Effector memory CD8-positive, alpha-beta T cell (primary cell): Measurements from ENCODE around the gene GPR137B.
A peak's percentile ranks its signal among the peaks of the same experiment; 100 is the strongest.
"Not testable (repeated sequence)": the region's sequence is repeated elsewhere in the genome, so short reads cannot be mapped to it uniquely, and the experiment has no call there.

Experiments used
- ATAC-seq: fragments of 150-1000 bp; cut with Tn5 transposase; replicated peaks from 2 replicates; pipeline ENCODE4 v1.10.0; 2021; ENCODE audit warnings: mild to moderate bottlenecking, moderate library complexity
- DNase-seq, 3 experiments: peaks; one replicate each; pipeline ENCODE4 v3.0.0; 2021
- H3K27ac Mint-ChIP-seq, 2 donors: one replicate each; pipeline ENCODE4 v1.8.0; 2022; ENCODE audit warnings: mild to moderate bottlenecking in 2 of 2, mixed read lengths in 2 of 2, moderate library complexity in 2 of 2
- H3K27me3 Mint-ChIP-seq, 2 donors: one replicate each; pipeline ENCODE4 v1.8.0; 2022; ENCODE audit warnings: mixed read lengths in 2 of 2
- H3K36me3 Mint-ChIP-seq: one replicate; pipeline ENCODE4 v1.8.0; 2022; ENCODE audit warnings: mild to moderate bottlenecking, moderate library complexity, mixed read lengths; ENCODE audit not compliant: insufficient read depth
- H3K4me1 Mint-ChIP-seq, 2 donors: one replicate each; pipeline ENCODE4 v1.8.0; 2022; ENCODE audit warnings: low read depth in 2 of 2, mixed read lengths in 2 of 2
- H3K4me3 Mint-ChIP-seq, 2 donors: one replicate each; pipeline ENCODE4 v1.8.0; 2022; ENCODE audit warnings: mild to moderate bottlenecking in 2 of 2, mixed read lengths in 2 of 2, moderate library complexity in 2 of 2
- H3K9me3 Mint-ChIP-seq, 2 donors: one replicate each; pipeline ENCODE4 v1.8.0; 2022; ENCODE audit warnings: mixed read lengths in 2 of 2

Gene GPR137B

GRCh38 chr1:236154671-236155398 lies 12.5 kb downstream of the GPR137B start:
- H3K4me3 Mint-ChIP-seq: peak overlapping the region in 1 of 2 donors; percentile 67
- H3K27me3 Mint-ChIP-seq: no peaks in the 10 kb centered on the region
- peaks cover 38 to 50% of the 10 kb centered on the region in 2 donors for H3K4me1 Mint-ChIP-seq
- peaks cover 18% of the 10 kb centered on the region for H3K36me3 Mint-ChIP-seq
- no peak for DNase-seq
- no peaks in the 10 kb centered on the region for H3K9me3 Mint-ChIP-seq
- H3K27ac Mint-ChIP-seq: peak overlapping the region; percentile 87 to 92
- no peak for ATAC-seq

GRCh38 chr1:236155399-236155767 lies 13.0 kb downstream of the GPR137B start:
- no peaks in the 10 kb centered on the region for H3K9me3 Mint-ChIP-seq
- peaks cover 34 to 48% of the 10 kb centered on the region in 2 donors for H3K4me1 Mint-ChIP-seq
- H3K27me3 Mint-ChIP-seq: no peaks in the 10 kb centered on the region
- DNase-seq (no peak), ATAC-seq (no peak)
- peak overlapping the region; percentile 67 to 72 for H3K4me3 Mint-ChIP-seq
- H3K36me3 Mint-ChIP-seq: peaks cover 15% of the 10 kb centered on the region
- H3K27ac Mint-ChIP-seq: peak overlapping the region; percentile 87 to 92

GRCh38 chr1:236155841-236156503 lies 13.6 kb downstream of the GPR137B start:
- H3K36me3 Mint-ChIP-seq: peaks cover 14% of the 10 kb centered on the region
- H3K4me3 Mint-ChIP-seq: peak overlapping the region; percentile 67 to 72
- H3K9me3 Mint-ChIP-seq: peaks cover 0 to under 1% of the 10 kb centered on the region in 2 donors
- DNase-seq (no peak), ATAC-seq (no peak)
- H3K27me3 Mint-ChIP-seq: no peaks in the 10 kb centered on the region
- peaks cover 40 to 53% of the 10 kb centered on the region in 2 donors for H3K4me1 Mint-ChIP-seq
- peak overlapping the region; percentile 87 to 92 for H3K27ac Mint-ChIP-seq

- Mint-ChIP-seq H3K36me3 (peaks cover 18% of the 10 kb centered on the region), H3K27me3 (no peaks in the 10 kb centered on the region), H3K4me3 (peak overlapping the region; percentile 67 to 72), H3K4me1 (peaks cover 44 to 60% of the 10 kb centered on the region in 2 donors), H3K9me3 (peaks cover 4 to 7% of the 10 kb centered on the region in 2 donors), H3K27ac (peak overlapping the region; percentile 87 to 92)
- DNase-seq (peak; percentile 48 to 65 (median 49)), ATAC-seq (peak; percentile 88)
These were observed 14.3 kb downstream of the GPR137B start for GRCh38 chr1:236156512-236157208.

GRCh38 chr1:236158072-236158471 lies 15.7 kb downstream of the GPR137B start:
- H3K4me3 Mint-ChIP-seq, ATAC-seq, H3K27ac Mint-ChIP-seq, H3K27me3 Mint-ChIP-seq, DNase-seq: not testable (repeated sequence)
- Mint-ChIP-seq H3K36me3 (peaks cover 22% of the 10 kb centered on the region), H3K4me1 (peaks cover 45 to 62% of the 10 kb centered on the region in 2 donors), H3K9me3 (peaks cover 5 to 12% of the 10 kb centered on the region in 2 donors)

GRCh38 chr1:236158719-236159118 lies 16.4 kb downstream of the GPR137B start:
- peaks cover 22% of the 10 kb centered on the region for H3K36me3 Mint-ChIP-seq
- ATAC-seq (no peak), DNase-seq (no peak)
- peaks cover 51 to 69% of the 10 kb centered on the region in 2 donors for H3K4me1 Mint-ChIP-seq
- no peaks in the 10 kb centered on the region for H3K27me3 Mint-ChIP-seq
- H3K27ac Mint-ChIP-seq: peak overlapping the region; percentile 94 to 95
- H3K9me3 Mint-ChIP-seq: peaks cover 7 to 15% of the 10 kb centered on the region in 2 donors
- peak overlapping the region; percentile 71 to 78 for H3K4me3 Mint-ChIP-seq

- Mint-ChIP-seq H3K4me3 (peak overlapping the region; percentile 71 to 78), H3K27me3 (no peaks in the 10 kb centered on the region), H3K36me3 (peaks cover 25% of the 10 kb centered on the region), H3K9me3 (peaks cover 9 to 20% of the 10 kb centered on the region in 2 donors), H3K27ac (peak overlapping the region; percentile 94 to 95), H3K4me1 (peaks cover 54 to 77% of the 10 kb centered on the region in 2 donors)
- peak in 1 of 3 experiments; percentile 32 for DNase-seq
- ATAC-seq: peak; percentile 32
These were observed 17.6 kb downstream of the GPR137B start for GRCh38 chr1:236159704-236160539.

- Mint-ChIP-seq H3K27ac (peak overlapping the region; percentile 94 to 95), H3K4me1 (peaks cover 50 to 77% of the 10 kb centered on the region in 2 donors)
- no peak for ATAC-seq
These were observed 18.3 kb downstream of the GPR137B start for GRCh38 chr1:236160540-236161127.

GRCh38 chr1:236161230-236161629 lies 18.9 kb downstream of the GPR137B start:
- H3K27ac Mint-ChIP-seq: peak overlapping the region; percentile 94 to 95
- H3K4me1 Mint-ChIP-seq: peaks cover 48 to 73% of the 10 kb centered on the region in 2 donors
- H3K27me3 Mint-ChIP-seq: no peaks in the 10 kb centered on the region
- ATAC-seq: no peak
- H3K36me3 Mint-ChIP-seq: peaks cover 25% of the 10 kb centered on the region
- DNase-seq: no peak
- H3K4me3 Mint-ChIP-seq: peak overlapping the region in 1 of 2 donors; percentile 78
- H3K9me3 Mint-ChIP-seq: peaks cover 9 to 20% of the 10 kb centered on the region in 2 donors

More at GRCh38 chr1:236160540-236161127, 18.3 kb downstream of the GPR137B start:
- Mint-ChIP-seq H3K36me3 (peaks cover 25% of the 10 kb centered on the region), H3K27me3 (no peaks in the 10 kb centered on the region), H3K4me3 (peak overlapping the region; percentile 71 to 78), H3K9me3 (peaks cover 9 to 20% of the 10 kb centered on the region in 2 donors)
- no peak for DNase-seq

GRCh38 chr1:236161755-236162154 lies 19.4 kb downstream of the GPR137B start:
- not testable (repeated sequence) for ATAC-seq, DNase-seq, H3K27me3 Mint-ChIP-seq
- H3K4me1 Mint-ChIP-seq: peaks cover 42 to 71% of the 10 kb centered on the region in 2 donors
- H3K4me3 Mint-ChIP-seq: peak overlapping the region in 1 of 2 donors; percentile 78
- H3K27ac Mint-ChIP-seq: peak overlapping the region in 1 of 2 donors; percentile 95
- peaks cover 9 to 20% of the 10 kb centered on the region in 2 donors for H3K9me3 Mint-ChIP-seq
- peaks cover 22% of the 10 kb centered on the region for H3K36me3 Mint-ChIP-seq

- ATAC-seq (peak; percentile 69), DNase-seq (no peak)
- Mint-ChIP-seq H3K27me3 (no peaks in the 10 kb centered on the region), H3K4me3 (peak overlapping the region; percentile 40 to 58), H3K36me3 (peaks cover 25% of the 10 kb centered on the region), H3K27ac (peak overlapping the region; percentile 78 to 90), H3K4me1 (peaks cover 35 to 68% of the 10 kb centered on the region in 2 donors), H3K9me3 (peaks cover 9 to 20% of the 10 kb centered on the region in 2 donors)
These were observed 21.3 kb downstream of the GPR137B start for GRCh38 chr1:236163463-236164153.

GRCh38 chr1:236164273-236164672 lies 21.9 kb downstream of the GPR137B start:
- Mint-ChIP-seq H3K27me3 (no peaks in the 10 kb centered on the region), H3K9me3 (peaks cover 9 to 20% of the 10 kb centered on the region in 2 donors), H3K4me3 (peak overlapping the region in 1 of 2 donors; percentile 58), H3K4me1 (peaks cover 30 to 62% of the 10 kb centered on the region in 2 donors), H3K36me3 (peaks cover 20% of the 10 kb centered on the region), H3K27ac (peak overlapping the region; percentile 78 to 90)
- DNase-seq (no peak), ATAC-seq (no peak)
